Mesothelial cell of epicardium (in vitro differentiated cells): ENCODE data around the gene CAMK2G. TPM values are rescaled to one million over a fixed set of nuclear protein-coding genes. Genes with fewer than 3 reads are reported as not detected.

ENCODE experiments used
- DNase-seq, 2 experiments: peaks; one replicate each; pipeline ENCODE4 v3.0.0; 2021; ENCODE audit warnings: low spot score in 2 of 2; ENCODE audit not compliant: unreplicated experiment in 2 of 2
- H3K27ac Mint-ChIP-seq: 2 replicates; pipeline ENCODE4 v1.8.0; 2021; ENCODE audit warnings: mixed read lengths
- H3K27me3 Mint-ChIP-seq: 2 replicates; pipeline ENCODE4 v1.8.0; 2021; ENCODE audit warnings: low read depth, mixed read lengths
- H3K36me3 Mint-ChIP-seq: 2 replicates; pipeline ENCODE4 v1.8.0; 2021; ENCODE audit warnings: mixed read lengths
- H3K4me1 Mint-ChIP-seq: 2 replicates; pipeline ENCODE4 v1.8.0; 2021; ENCODE audit warnings: mixed read lengths
- H3K4me3 Mint-ChIP-seq: 2 replicates; pipeline ENCODE4 v1.8.0; 2021; ENCODE audit warnings: mild to moderate bottlenecking, moderate library complexity, mixed read lengths
- H3K9me3 Mint-ChIP-seq: 2 replicates; pipeline ENCODE4 v1.8.0; 2021; ENCODE audit warnings: mixed read lengths
- CTCF ChIP-seq: fragments of 200-600 bp; sonication (generic); IDR thresholded peaks from one replicate; pipeline ENCODE4 v1.5.0; 2021; ENCODE audit warnings: antibody characterized with exemption; ENCODE audit not compliant: unreplicated experiment
- total RNA-seq: library from RNA; stranded (reverse); gene quantifications from 3 replicates; pipeline ENCODE4 v1.2.1, GENCODE V29; 2021

Gene CAMK2G
- total RNA-seq, 1 donor from 2014 or later, result 28.3 TPM

DNA sequence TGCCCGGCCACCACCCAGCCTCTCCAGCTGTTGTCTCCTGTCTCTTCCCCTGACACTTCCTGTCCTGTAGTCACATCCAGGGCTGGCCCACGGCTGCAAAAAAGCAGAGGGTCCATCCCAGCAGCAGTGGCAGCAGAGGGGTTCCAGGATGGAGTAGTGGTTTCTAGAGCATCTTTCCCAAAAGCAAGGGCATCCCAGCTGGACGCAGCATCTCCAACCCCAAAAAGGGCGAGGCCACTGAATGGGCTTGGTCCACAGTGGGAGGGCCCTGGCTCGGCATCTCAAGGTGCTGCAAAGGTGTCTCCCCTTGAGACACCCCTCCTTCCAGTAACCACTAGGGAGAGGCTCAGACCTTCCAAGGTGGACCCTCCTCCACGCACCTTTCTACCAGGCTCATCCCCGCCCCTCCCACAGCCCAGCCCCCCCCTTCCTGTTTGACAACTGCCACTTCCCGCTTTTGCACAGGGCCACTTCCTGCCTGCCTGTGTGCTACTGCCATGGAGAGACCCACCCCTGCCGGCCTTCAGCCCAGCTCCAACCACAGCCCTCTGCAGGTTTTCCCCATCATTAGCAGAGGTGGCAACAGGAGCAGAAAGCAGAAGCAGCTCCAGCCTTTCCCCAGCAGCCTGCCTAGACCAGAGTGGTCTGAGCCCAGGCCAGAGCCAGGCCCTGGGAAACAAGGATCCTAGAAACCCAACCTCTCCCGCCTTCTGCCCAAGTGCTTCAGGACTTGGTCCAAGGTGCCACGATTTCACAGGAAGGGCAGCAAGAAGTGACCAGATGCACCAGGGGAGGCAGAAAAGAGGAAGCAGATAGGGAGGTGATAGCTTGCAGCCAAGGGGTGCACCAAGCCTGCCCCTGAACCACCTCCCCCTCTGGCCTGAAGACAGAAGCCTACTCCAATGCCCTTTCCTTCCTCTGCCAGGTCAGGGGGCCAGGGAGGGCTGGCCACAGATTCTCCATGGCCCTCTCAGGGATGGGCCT, 8.6 kb downstream of the CAMK2G start:
- H3K27ac Mint-ChIP-seq, result no peak overlapping the region

GRCh38 chr10:73865107-73865458, 9.3 kb downstream of the CAMK2G start:
- Mint-ChIP-seq H3K27ac (no peak overlapping the region), H3K4me3 (no peak overlapping the region)
- no peak for DNase-seq

More for the DNA sequence above, 8.6 kb downstream of the CAMK2G start:
- no peak for TF ChIP-seq CTCF
- Mint-ChIP-seq H3K4me3 (no peak overlapping the region), H3K27me3 (no peaks in the 10 kb centered on the region), H3K9me3 (no peaks in the 10 kb centered on the region), H3K4me1 (peaks cover 3% of the 10 kb centered on the region), H3K36me3 (peaks cover 3% of the 10 kb centered on the region)
- no peak for DNase-seq

DNA sequence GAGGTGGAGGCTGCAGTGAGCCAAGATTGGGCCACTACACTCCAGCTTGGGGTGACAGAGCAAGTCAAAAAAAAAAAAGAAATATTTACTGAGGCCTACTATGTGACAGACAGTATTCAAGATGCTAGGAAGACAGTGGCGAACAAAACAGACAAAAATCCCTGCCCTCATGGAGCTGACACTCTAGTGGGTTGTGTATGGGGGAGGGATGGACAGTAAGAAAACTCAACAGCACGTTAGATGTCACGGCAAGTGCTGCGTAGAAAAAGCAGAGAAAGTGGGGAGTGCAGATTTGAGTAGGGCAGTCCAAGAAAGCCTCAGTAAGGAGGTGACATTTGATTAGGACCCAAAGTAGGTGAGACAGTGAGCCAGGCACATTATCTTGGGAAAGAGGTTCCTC, 10.1 kb downstream of the CAMK2G start:
- no peak overlapping the region for H3K4me3 Mint-ChIP-seq
- H3K4me1 Mint-ChIP-seq, result peaks cover 3% of the 10 kb centered on the region
- no peak for TF ChIP-seq CTCF
- no peaks in the 10 kb centered on the region for H3K9me3 Mint-ChIP-seq
- no peak for DNase-seq
- peaks cover 3% of the 10 kb centered on the region for H3K36me3 Mint-ChIP-seq
- H3K27ac Mint-ChIP-seq, result no peak overlapping the region
- H3K27me3 Mint-ChIP-seq, result no peaks in the 10 kb centered on the region

More at GRCh38 chr10:73865107-73865458, 9.3 kb downstream of the CAMK2G start:
- Mint-ChIP-seq H3K4me1 (peaks cover 3% of the 10 kb centered on the region), H3K36me3 (peaks cover 3% of the 10 kb centered on the region), H3K9me3 (no peaks in the 10 kb centered on the region), H3K27me3 (no peaks in the 10 kb centered on the region)
- TF ChIP-seq CTCF, result no peak

DNA sequence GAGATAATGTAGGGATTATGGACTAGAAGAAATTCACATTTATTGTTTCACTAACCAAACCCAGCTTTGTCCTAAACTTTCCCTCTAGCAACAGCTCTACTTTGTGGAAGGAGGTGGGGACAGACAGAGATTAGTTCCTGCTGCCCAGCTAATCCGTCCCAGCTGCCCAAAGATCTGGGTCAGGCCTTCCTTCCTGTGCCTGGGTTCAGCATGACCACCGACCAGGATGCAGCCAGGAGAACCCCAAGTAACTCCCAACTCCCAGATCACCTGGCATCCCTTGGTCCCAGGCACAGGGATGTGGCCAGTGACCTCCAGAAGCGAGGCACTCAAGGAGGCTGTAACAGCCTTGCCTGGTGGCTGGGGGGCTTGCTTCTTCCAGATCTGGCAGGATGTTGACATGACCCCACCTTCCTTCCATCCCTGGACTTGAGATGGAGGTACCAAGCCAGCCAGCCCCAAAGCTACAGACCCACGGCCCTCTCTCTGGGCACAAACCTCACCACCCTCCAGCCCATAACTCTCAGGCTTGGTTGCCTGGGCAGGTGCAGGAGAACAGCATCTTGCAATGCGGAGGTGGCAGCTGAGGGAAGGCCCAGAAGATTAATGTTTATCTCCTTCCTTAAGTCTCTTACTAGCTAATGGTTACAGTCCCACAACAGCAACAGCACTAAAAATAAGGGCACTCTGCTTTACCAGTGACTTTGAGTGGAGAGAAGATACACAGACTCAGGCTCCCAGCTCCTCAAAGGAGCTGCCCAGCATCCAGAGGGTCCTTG, 11.1 kb downstream of the CAMK2G start:
- peaks cover 9% of the 10 kb centered on the region for H3K36me3 Mint-ChIP-seq
- no peaks in the 10 kb centered on the region for H3K9me3 Mint-ChIP-seq
- H3K4me1 Mint-ChIP-seq, result peaks cover 3% of the 10 kb centered on the region
- no peaks in the 10 kb centered on the region for H3K27me3 Mint-ChIP-seq
- H3K4me3 Mint-ChIP-seq, result no peak overlapping the region
- H3K27ac Mint-ChIP-seq, result no peak overlapping the region
- TF ChIP-seq CTCF, result no peak
- no peak for DNase-seq

- Mint-ChIP-seq H3K27ac (no peak overlapping the region), H3K27me3 (no peaks in the 10 kb centered on the region), H3K4me3 (no peak overlapping the region), H3K36me3 (peaks cover 9% of the 10 kb centered on the region), H3K4me1 (no peaks in the 10 kb centered on the region), H3K9me3 (no peaks in the 10 kb centered on the region)
- TF ChIP-seq CTCF, result no peak
- no peak for DNase-seq
Measured at GRCh38 chr10:73862011-73862410, 12.3 kb downstream of the CAMK2G start.
